HCT116 (cell line): ENCODE measurements around the gene CNTNAP2.

ENCODE experiments used
- ELF1 ChIP-seq: IDR thresholded peaks from 2 replicates; pipeline ENCODE4 v1.6.1; 2012; ENCODE audit warnings: low read depth, borderline replicate concordance
- EZH2 ChIP-seq: fragments of 200-600 bp; sonication (generic); IDR thresholded peaks from 2 replicates; pipeline ENCODE4 v1.6.1; 2017; ENCODE audit warnings: antibody characterized with exemption, mixed run types
- TCF7L2 ChIP-seq: IDR thresholded peaks from 2 replicates; pipeline ENCODE4 v1.7.0; 2011; ENCODE audit warnings: borderline replicate concordance, inconsistent platforms; ENCODE audit not compliant: insufficient read depth, insufficient read length; ENCODE audit errors: extremely low read depth
- TF ChIP-seq, protein P1 (sequence below), 3 experiments: fragments of 200-600 bp in 1 of 3; sonication (generic) in 1 of 3; IDR thresholded peaks in 2 of 3; conservative IDR thresholded peaks in 1 of 3; 2 replicates each; pipeline ENCODE4 v1.5.1; 2012 to 2017; ENCODE audit warnings: low read depth in 2 of 3, low read length in 2 of 3, antibody characterized with exemption in 1 of 3, borderline replicate concordance in 1 of 3, control low read depth in 1 of 3, mild to moderate bottlenecking in 1 of 3, mixed read lengths in 1 of 3, mixed run types in 1 of 3, moderate library complexity in 1 of 3; ENCODE audit not compliant: insufficient read depth in 1 of 3
- TF ChIP-seq, protein P2 (sequence below): IDR thresholded peaks from 2 replicates; pipeline ENCODE4 v1.6.1; 2011; ENCODE audit warnings: mild to moderate bottlenecking, low read length, moderate library complexity; ENCODE audit not compliant: insufficient replicate concordance; ENCODE audit errors: extremely low read depth
- TF ChIP-seq, protein P3 (sequence below): IDR thresholded peaks from 2 replicates; pipeline ENCODE4 v1.6.1; 2012; ENCODE audit warnings: low read depth

DNA sequence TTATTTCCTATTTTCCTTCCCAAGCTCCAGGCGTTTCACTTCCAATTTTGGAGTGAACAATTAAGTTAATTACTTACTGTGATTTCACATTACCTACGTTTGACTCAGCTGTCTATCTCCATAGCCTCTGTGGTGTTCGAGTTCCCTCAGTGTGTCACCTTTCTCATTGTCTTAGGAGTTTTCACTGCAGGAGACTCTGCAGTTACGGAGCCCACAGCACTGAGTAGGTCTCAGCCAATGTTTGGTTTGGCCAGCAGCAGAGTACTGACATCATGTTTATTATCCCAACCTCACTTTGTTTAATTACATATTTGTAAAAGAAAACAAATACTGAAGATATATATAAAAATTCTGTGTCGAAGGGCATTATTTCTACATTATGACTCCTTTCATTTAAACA, 1123.9 kb downstream of the CNTNAP2 start:
- TF ChIP-seq, protein P1, sequence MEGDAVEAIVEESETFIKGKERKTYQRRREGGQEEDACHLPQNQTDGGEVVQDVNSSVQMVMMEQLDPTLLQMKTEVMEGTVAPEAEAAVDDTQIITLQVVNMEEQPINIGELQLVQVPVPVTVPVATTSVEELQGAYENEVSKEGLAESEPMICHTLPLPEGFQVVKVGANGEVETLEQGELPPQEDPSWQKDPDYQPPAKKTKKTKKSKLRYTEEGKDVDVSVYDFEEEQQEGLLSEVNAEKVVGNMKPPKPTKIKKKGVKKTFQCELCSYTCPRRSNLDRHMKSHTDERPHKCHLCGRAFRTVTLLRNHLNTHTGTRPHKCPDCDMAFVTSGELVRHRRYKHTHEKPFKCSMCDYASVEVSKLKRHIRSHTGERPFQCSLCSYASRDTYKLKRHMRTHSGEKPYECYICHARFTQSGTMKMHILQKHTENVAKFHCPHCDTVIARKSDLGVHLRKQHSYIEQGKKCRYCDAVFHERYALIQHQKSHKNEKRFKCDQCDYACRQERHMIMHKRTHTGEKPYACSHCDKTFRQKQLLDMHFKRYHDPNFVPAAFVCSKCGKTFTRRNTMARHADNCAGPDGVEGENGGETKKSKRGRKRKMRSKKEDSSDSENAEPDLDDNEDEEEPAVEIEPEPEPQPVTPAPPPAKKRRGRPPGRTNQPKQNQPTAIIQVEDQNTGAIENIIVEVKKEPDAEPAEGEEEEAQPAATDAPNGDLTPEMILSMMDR (IDR thresholded peaks at IDR 0.05 in 2 of 3, conservative IDR thresholded peaks at IDR 0.05 in 1 of 3; ENCODE audit: borderline replicate concordance in 1 of 3, insufficient read depth in 1 of 3, low read depth in 2 of 3, low read length in 2 of 3): no peak
- TF ChIP-seq EZH2 (no peak), ELF1 (no peak), TCF7L2 (no peak)
- TF ChIP-seq, protein P2, sequence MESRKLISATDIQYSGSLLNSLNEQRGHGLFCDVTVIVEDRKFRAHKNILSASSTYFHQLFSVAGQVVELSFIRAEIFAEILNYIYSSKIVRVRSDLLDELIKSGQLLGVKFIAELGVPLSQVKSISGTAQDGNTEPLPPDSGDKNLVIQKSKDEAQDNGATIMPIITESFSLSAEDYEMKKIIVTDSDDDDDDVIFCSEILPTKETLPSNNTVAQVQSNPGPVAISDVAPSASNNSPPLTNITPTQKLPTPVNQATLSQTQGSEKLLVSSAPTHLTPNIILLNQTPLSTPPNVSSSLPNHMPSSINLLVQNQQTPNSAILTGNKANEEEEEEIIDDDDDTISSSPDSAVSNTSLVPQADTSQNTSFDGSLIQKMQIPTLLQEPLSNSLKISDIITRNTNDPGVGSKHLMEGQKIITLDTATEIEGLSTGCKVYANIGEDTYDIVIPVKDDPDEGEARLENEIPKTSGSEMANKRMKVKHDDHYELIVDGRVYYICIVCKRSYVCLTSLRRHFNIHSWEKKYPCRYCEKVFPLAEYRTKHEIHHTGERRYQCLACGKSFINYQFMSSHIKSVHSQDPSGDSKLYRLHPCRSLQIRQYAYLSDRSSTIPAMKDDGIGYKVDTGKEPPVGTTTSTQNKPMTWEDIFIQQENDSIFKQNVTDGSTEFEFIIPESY: no peak
- TF ChIP-seq, protein P3, sequence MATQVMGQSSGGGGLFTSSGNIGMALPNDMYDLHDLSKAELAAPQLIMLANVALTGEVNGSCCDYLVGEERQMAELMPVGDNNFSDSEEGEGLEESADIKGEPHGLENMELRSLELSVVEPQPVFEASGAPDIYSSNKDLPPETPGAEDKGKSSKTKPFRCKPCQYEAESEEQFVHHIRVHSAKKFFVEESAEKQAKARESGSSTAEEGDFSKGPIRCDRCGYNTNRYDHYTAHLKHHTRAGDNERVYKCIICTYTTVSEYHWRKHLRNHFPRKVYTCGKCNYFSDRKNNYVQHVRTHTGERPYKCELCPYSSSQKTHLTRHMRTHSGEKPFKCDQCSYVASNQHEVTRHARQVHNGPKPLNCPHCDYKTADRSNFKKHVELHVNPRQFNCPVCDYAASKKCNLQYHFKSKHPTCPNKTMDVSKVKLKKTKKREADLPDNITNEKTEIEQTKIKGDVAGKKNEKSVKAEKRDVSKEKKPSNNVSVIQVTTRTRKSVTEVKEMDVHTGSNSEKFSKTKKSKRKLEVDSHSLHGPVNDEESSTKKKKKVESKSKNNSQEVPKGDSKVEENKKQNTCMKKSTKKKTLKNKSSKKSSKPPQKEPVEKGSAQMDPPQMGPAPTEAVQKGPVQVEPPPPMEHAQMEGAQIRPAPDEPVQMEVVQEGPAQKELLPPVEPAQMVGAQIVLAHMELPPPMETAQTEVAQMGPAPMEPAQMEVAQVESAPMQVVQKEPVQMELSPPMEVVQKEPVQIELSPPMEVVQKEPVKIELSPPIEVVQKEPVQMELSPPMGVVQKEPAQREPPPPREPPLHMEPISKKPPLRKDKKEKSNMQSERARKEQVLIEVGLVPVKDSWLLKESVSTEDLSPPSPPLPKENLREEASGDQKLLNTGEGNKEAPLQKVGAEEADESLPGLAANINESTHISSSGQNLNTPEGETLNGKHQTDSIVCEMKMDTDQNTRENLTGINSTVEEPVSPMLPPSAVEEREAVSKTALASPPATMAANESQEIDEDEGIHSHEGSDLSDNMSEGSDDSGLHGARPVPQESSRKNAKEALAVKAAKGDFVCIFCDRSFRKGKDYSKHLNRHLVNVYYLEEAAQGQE: no peak
